Natural killer cell (primary cell): ENCODE data around the gene CHD1L. TPM values are rescaled to one million over a fixed set of nuclear protein-coding genes. Genes with fewer than 3 reads are reported as not detected.

Experiments
- ATAC-seq, 3 donors: fragments of 150-1000 bp in 2 of 3; fragments of 200-7000 bp in 1 of 3; cut with Tn5 transposase; 1 replicate in 1 of 3; 2 replicates in 2 of 3; pipeline ENCODE4 v1.10.0; 2021; ENCODE audit warnings: mild to moderate bottlenecking in 2 of 3, moderate library complexity in 2 of 3
- DNase-seq, 2 donors: peaks; one replicate each; pipeline versions ENCODE4 v3.0.0 to v3.0.0-alpha.2; 2013 to 2021; ENCODE audit warnings: mixed read lengths in 1 of 2
- H3K27ac ChIP-seq: one replicate; pipeline ENCODE4 v1.5.1; 2013; ENCODE audit warnings: mild to moderate bottlenecking, low read length
- H3K27me3 ChIP-seq: one replicate; pipeline ENCODE4 v1.6.1; 2013; ENCODE audit warnings: low read length; ENCODE audit not compliant: control insufficient read depth, insufficient read depth
- H3K36me3 ChIP-seq: one replicate; pipeline ENCODE4 v1.6.1; 2013; ENCODE audit warnings: low read length; ENCODE audit not compliant: control insufficient read depth, insufficient read depth
- H3K4me1 ChIP-seq: one replicate; pipeline ENCODE4 v1.6.1; 2013; ENCODE audit warnings: low read length; ENCODE audit not compliant: control insufficient read depth, insufficient read depth
- H3K4me3 ChIP-seq: one replicate; pipeline ENCODE4 v1.5.1; 2013; ENCODE audit warnings: low read length
- H3K9me3 ChIP-seq: one replicate; pipeline ENCODE4 v1.6.1; 2013; ENCODE audit warnings: low read length; ENCODE audit not compliant: control insufficient read depth, insufficient read depth
- H3K27ac Mint-ChIP-seq, 2 donors: one replicate each; pipeline ENCODE4 v1.8.0; 2022; ENCODE audit warnings: mild to moderate bottlenecking in 2 of 2, mixed read lengths in 2 of 2, moderate library complexity in 1 of 2
- H3K27me3 Mint-ChIP-seq, 2 donors: one replicate each; pipeline ENCODE4 v1.8.0; 2022; ENCODE audit warnings: low read depth in 2 of 2, mixed read lengths in 2 of 2
- H3K36me3 Mint-ChIP-seq: one replicate; pipeline ENCODE4 v1.8.0; 2022; ENCODE audit warnings: mixed read lengths
- H3K4me1 Mint-ChIP-seq, 2 donors: one replicate each; pipeline ENCODE4 v1.8.0; 2022; ENCODE audit warnings: mixed read lengths in 2 of 2
- H3K4me3 Mint-ChIP-seq: one replicate; pipeline ENCODE4 v1.8.0; 2022; ENCODE audit warnings: mild to moderate bottlenecking, moderate library complexity, mixed read lengths
- H3K9me3 Mint-ChIP-seq, 2 donors: one replicate each; pipeline ENCODE4 v1.8.0; 2022; ENCODE audit warnings: mixed read lengths in 2 of 2
- CTCF ChIP-seq: fragments of 200-600 bp; IDR thresholded peaks from one replicate; pipeline ENCODE4 v1.8.0; 2022; ENCODE audit warnings: antibody characterized with exemption
- WGBS: methylation state at CpG from one replicate; pipeline ENCODE4 v1.1.7; 2013; ENCODE audit warnings: missing lambda C conversion rate; ENCODE audit not compliant: insufficient coverage; 5-methylcytosine and 5-hydroxymethylcytosine counted together
- intact Hi-C: fragments of 100-400 bp; cut with micrococcal nuclease; formaldehyde crosslinking; loops from one replicate; pipeline ENCODE4 v1.14.2; 2022
- total RNA-seq, 4 donors: library from RNA; stranded (reverse); fragments of 120-200 nt in 1 of 4; gene quantifications; one replicate each; pipeline versions ENCODE4 v1.2.3 to v1.2.4, GENCODE V29; 2013 to 2022

CHD1L gene
- total RNA-seq, 3 donors from 2014 or later (not counting 1 experiment from before 2014, with no cell fraction given), result 35.8 to 45.7 (median 44.0) TPM

GRCh38 chr1:147334292-147334691 lies 91.8 kb downstream of the CHD1L start:
- H3K27ac ChIP-seq, result no peak overlapping the region
- H3K4me3 ChIP-seq, result no peak overlapping the region
- no peaks in the 10 kb centered on the region for H3K4me1 ChIP-seq
- H3K36me3 ChIP-seq, result no peaks in the 10 kb centered on the region
- intact Hi-C loops, result no loop called here
- Mint-ChIP-seq H3K27me3 (peaks cover 20 to 26% of the 10 kb centered on the region in 2 donors), H3K4me3 (no peak overlapping the region), H3K4me1 (no peaks in the 10 kb centered on the region), H3K36me3 (no peaks in the 10 kb centered on the region), H3K27ac (no peak overlapping the region), H3K9me3 (no peaks in the 10 kb centered on the region)
- TF ChIP-seq CTCF, result no peak
- 44% methylated on average over 5 of the region's 5 CpGs for WGBS
- DNase-seq (no peak), ATAC-seq (no peak)
- H3K9me3 ChIP-seq, result no peaks in the 10 kb centered on the region
- H3K27me3 ChIP-seq, result peaks cover 2% of the 10 kb centered on the region

GRCh38 chr1:147336291-147336690 lies 93.8 kb downstream of the CHD1L start:
- WGBS, result 72% methylated on average over 2 of the region's 2 CpGs
- no peak for TF ChIP-seq CTCF
- H3K4me3 Mint-ChIP-seq, result no peak overlapping the region
- no peaks in the 10 kb centered on the region for H3K36me3 ChIP-seq
- no peak for DNase-seq
- H3K27me3 ChIP-seq, result peaks cover 2% of the 10 kb centered on the region
- H3K27me3 Mint-ChIP-seq, result peaks cover 21 to 29% of the 10 kb centered on the region in 2 donors
- H3K9me3 ChIP-seq, result no peaks in the 10 kb centered on the region
- H3K9me3 Mint-ChIP-seq, result no peaks in the 10 kb centered on the region
- intact Hi-C loops, result no loop called here
- no peak overlapping the region for H3K27ac Mint-ChIP-seq
- H3K4me1 Mint-ChIP-seq, result no peaks in the 10 kb centered on the region
- no peak overlapping the region for H3K4me3 ChIP-seq
- H3K4me1 ChIP-seq, result no peaks in the 10 kb centered on the region
- ATAC-seq, result no peak
- no peaks in the 10 kb centered on the region for H3K36me3 Mint-ChIP-seq
- no peak overlapping the region for H3K27ac ChIP-seq

GRCh38 chr1:147337040-147337630 lies 94.7 kb downstream of the CHD1L start:
- H3K4me1 Mint-ChIP-seq, result no peaks in the 10 kb centered on the region
- Histone ChIP-seq H3K36me3 (no peaks in the 10 kb centered on the region), H3K27me3 (peaks cover 2% of the 10 kb centered on the region), H3K9me3 (no peaks in the 10 kb centered on the region), H3K4me1 (no peaks in the 10 kb centered on the region), H3K4me3 (no peak overlapping the region), H3K27ac (no peak overlapping the region)
- 61% methylated on average over 4 of the region's 4 CpGs for WGBS
- no peak overlapping the region for H3K4me3 Mint-ChIP-seq
- intact Hi-C loops, result no loop called here
- no peak for TF ChIP-seq CTCF
- no peaks in the 10 kb centered on the region for H3K36me3 Mint-ChIP-seq
- H3K9me3 Mint-ChIP-seq, result no peaks in the 10 kb centered on the region
- no peak for DNase-seq
- H3K27me3 Mint-ChIP-seq, result peaks cover 30 to 33% of the 10 kb centered on the region in 2 donors
- ATAC-seq, result no peak
- H3K27ac Mint-ChIP-seq, result no peak overlapping the region

GRCh38 chr1:147338571-147338970 lies 96.1 kb downstream of the CHD1L start:
- no peak for ATAC-seq
- no peak for TF ChIP-seq CTCF
- Histone ChIP-seq H3K4me1 (no peaks in the 10 kb centered on the region), H3K27me3 (peaks cover 2% of the 10 kb centered on the region), H3K36me3 (no peaks in the 10 kb centered on the region), H3K4me3 (no peak overlapping the region), H3K9me3 (no peaks in the 10 kb centered on the region), H3K27ac (no peak overlapping the region)
- peaks cover 26 to 35% of the 10 kb centered on the region in 2 donors for H3K27me3 Mint-ChIP-seq
- no peak overlapping the region for H3K27ac Mint-ChIP-seq
- H3K36me3 Mint-ChIP-seq, result no peaks in the 10 kb centered on the region
- DNase-seq, result no peak
- H3K4me3 Mint-ChIP-seq, result no peak overlapping the region
- intact Hi-C loops, result no loop called here
- WGBS, result no CpG with 5 or more reads among the region's 2 CpGs
- no peaks in the 10 kb centered on the region for H3K4me1 Mint-ChIP-seq
- H3K9me3 Mint-ChIP-seq, result no peaks in the 10 kb centered on the region
